ENCODE data around the gene MYL5.

- TF ChIP-seq CTCF (conservative IDR thresholded peaks at IDR 0.05 in 1 of 2, IDR thresholded peaks at IDR 0.05 in 1 of 2; ENCODE audit: low read depth in 1 of 2, low read length in 2 of 2) (no peak), EZH2 (IDR thresholded peaks at IDR 0.05; ENCODE audit: low read length, missing control alignments) (no peak)
Observed at GRCh38 chr4:722851-723360, 48.6 kb downstream of the MYL5 start.
